Activated T-helper 9 cell treated with anti-CD3 and anti-CD28 coated beads, Interleukin-2, amount 50 U/mL, for 16 hours (primary cell): Measurements from ENCODE around the gene COL8A1.

Source experiments
- DNase-seq: peaks from one replicate; pipeline ENCODE4 v3.0.0-alpha.2; 2020; ENCODE audit warnings: low read depth

Gene COL8A1

DNA sequence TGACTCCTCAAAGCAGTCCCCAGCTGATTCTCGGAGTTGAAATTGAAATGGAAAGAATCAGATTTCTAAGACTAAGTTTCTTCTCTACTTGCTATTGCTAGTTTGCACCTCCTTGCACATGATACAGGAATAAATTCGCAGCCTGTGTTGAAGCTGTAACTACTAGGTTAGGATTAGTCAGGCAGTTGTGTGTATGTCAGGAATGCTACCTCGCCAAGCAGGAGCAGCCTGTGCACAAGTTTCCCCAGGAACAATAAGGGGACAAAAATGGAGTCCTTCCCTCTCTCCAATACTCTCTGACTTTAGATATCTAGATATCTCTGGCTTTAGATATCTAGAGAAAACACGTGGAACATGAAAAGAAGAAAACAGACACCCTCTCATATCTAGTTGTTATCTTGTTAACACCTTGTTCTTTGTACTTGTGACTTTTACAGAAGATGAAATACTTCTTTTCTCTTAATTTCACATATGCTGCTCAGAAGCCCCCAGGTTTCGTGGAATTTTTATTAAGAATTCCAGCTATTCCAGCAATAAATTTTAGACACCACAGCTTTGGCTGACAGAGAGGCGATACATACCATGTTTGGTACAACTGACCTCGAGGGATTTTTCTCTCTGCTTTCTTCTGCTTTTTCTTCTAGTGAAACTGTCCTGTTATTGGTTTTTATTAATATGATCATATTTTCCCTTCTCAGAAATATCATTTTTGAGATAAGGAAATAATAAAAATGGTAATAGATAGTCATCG, 123.2 kb downstream of the COL8A1 start:
- DNase-seq = no peak

GRCh38 chr3:99762901-99763300, 124.5 kb downstream of the COL8A1 start:
- no peak for DNase-seq

- DNase-seq = no peak
Measured at GRCh38 chr3:99764377-99764776, 126.0 kb downstream of the COL8A1 start.

- no peak for DNase-seq
Measured at GRCh38 chr3:99765042-99765942, 126.9 kb downstream of the COL8A1 start.

- DNase-seq = no peak
Measured at GRCh38 chr3:99767291-99767690, 128.9 kb downstream of the COL8A1 start.

GRCh38 chr3:99768126-99768525, 129.7 kb downstream of the COL8A1 start:
- no peak for DNase-seq

- DNase-seq = no peak
Measured at GRCh38 chr3:99768808-99769501, 130.6 kb downstream of the COL8A1 start.

GRCh38 chr3:99772171-99772570, 133.8 kb downstream of the COL8A1 start:
- no peak for DNase-seq

DNA sequence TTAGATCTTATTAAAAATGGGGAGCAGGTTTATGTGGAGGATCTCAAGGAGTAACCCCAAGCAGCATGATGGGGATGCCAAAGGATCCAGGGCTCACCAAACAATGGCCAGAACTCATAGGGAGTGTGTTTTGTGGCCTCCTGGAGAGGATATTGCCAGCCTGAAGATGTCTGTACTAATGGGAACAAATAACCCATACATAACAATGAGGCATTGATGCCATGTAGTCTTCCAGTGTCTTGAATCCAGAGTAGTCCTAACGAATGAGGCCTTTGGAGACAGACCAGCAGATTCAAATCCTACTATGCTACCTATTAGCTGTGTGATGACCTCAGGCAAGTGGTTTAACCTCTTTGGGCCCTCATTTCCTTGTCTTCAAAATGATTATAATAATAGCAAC, 134.3 kb downstream of the COL8A1 start:
- DNase-seq = no peak

DNA sequence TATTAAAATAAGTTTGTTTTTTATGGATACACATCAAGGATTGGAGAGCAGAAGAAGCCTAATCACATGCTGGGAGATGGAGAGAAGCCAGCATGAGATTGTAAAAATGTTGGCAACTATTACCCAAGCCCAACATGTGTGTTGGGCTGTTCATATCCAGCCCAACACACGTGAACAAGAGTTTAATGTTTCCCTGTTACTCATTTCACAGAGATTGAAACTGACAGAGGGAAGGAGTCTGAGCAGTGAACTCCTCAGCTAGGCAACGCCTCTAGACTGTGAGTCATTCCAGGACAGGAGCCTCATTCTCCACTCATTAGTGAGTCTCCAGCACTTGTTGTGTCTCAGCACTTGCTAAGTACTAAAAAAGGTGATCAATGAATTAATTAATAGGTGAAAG, 136.1 kb downstream of the COL8A1 start:
- DNase-seq = no peak

- no peak for DNase-seq
Measured at GRCh38 chr3:99776516-99777209, 138.3 kb downstream of the COL8A1 start.

DNA sequence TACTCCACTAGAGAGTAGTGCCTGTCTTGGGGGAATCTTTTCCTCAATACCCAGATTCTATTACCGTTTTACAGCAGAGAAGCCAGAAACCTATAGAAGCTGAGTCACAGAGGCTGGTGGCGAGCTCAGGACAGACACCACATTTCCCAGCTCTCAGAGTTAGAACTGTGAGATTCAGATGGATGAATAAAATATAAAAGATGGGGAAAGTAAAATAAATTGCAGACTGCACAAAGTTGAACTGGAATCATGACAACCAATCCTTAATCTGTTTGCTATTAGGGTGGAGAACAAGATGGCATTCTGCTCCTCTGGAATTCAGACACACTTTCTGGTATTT, 138.8 kb downstream of the COL8A1 start:
- DNase-seq = no peak

DNA sequence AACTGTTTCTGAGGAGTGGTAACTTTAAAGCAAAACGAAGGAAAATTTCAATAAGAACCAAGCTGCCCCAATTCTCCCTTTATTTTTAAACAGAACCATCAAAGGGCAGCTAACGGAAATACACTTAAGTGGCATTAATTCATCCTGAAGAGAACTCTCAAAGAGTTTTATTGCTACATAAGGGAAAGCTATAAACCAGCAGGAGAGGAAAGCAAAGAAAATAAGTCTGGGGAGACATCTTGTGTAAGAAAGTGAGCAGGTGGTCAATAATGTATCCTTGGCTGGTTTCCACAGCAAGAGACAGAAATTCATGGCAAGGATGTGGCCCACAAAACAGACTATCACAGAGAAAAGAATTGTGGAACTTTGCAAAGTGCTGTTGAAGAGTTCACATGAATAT, 139.3 kb downstream of the COL8A1 start:
- no peak for DNase-seq

- no peak for DNase-seq
Measured at GRCh38 chr3:99780749-99781148, 142.4 kb downstream of the COL8A1 start.

GRCh38 chr3:99781761-99782160, 143.4 kb downstream of the COL8A1 start:
- no peak for DNase-seq

DNA sequence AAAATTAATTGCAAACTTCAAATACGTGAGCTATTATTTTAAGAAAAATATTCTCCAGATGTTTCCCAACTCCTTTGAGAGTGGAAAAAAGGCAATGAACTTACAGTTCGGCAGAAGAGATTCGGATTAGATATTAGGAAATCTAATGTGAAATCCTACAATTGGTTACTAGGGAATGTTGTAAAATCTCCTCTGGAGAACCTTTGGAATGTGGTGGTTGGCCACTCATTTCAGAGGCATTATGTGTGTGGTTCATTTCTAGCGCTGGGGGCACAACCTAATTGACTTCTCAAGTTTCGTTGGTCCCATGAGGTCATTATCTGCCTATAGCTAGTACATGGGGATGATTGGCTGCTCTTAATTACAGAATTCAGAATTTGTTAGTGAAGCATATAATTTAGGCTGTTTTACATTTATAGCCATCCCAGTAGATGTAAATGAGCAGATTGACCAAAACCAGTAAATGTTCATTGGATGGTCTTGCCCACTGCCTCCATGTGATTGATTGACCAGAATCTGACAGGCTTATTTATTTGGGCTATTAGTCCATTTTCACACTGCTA, 144.7 kb downstream of the COL8A1 start:
- no peak for DNase-seq

GRCh38 chr3:99789011-99789721, 150.8 kb downstream of the COL8A1 start:
- no peak for DNase-seq

GRCh38 chr3:99794485-99794884, 156.1 kb downstream of the COL8A1 start:
- DNase-seq = no peak

GRCh38 chr3:99795573-99795972, 157.2 kb downstream of the COL8A1 start:
- no peak for DNase-seq

DNA sequence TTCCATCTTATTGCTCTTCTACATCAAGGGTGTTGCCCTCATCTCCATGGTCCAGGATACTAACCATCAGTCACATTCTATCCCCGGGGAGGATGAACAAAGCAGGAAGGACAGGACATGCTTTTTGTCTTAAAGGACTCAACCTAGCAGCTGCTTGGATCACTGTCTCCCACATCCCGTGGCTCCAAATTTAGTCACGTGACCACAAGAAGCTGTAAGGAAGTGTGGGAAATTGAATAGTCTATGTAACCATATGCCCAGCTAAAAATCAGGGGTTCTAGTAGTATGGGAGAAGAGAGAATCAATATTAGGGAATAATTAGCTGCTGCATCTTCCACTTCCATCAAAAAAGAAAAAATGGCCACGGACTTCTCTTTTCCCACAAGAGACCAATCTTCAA, 161.0 kb downstream of the COL8A1 start:
- DNase-seq = no peak

GRCh38 chr3:99803297-99803696, 164.9 kb downstream of the COL8A1 start:
- DNase-seq = no peak
